H9 (cell line): Measurements from ENCODE around the gene PREX1. TPM values are rescaled to one million over a fixed set of nuclear protein-coding genes. Genes with fewer than 3 reads are reported as not detected.

Experiments used
- DNase-seq: peaks from one replicate; pipeline ENCODE4 v3.0.0-alpha.2; 2017
- H2AFZ ChIP-seq: one replicate; pipeline ENCODE4 v1.6.1; 2013; ENCODE audit warnings: mild to moderate bottlenecking, low read length, control low read depth, moderate library complexity
- H2AK5ac ChIP-seq: 2 replicates; pipeline ENCODE4 v1.6.1; 2013; ENCODE audit warnings: low read length, control low read depth, mixed read lengths; ENCODE audit not compliant: insufficient read length
- H2BK120ac ChIP-seq: one replicate; pipeline ENCODE4 v1.6.1; 2013; ENCODE audit warnings: low read depth, mild to moderate bottlenecking, low read length, control low read depth, inconsistent platforms; ENCODE audit not compliant: poor library complexity, severe bottlenecking
- H2BK12ac ChIP-seq: 2 replicates; pipeline ENCODE4 v1.6.1; 2013; ENCODE audit warnings: low read length, control low read depth, mixed read lengths, low read depth; ENCODE audit not compliant: insufficient read length
- H2BK15ac ChIP-seq: 2 replicates; pipeline ENCODE4 v1.6.1; 2013; ENCODE audit warnings: low read depth, low read length, control low read depth
- H2BK20ac ChIP-seq: one replicate; pipeline ENCODE4 v1.6.1; 2013; ENCODE audit warnings: low read depth, mild to moderate bottlenecking, low read length, control low read depth, inconsistent platforms; ENCODE audit not compliant: poor library complexity, severe bottlenecking
- H2BK5ac ChIP-seq: 2 replicates; pipeline ENCODE4 v1.6.1; 2013; ENCODE audit warnings: low read length, control low read depth, mixed read lengths; ENCODE audit not compliant: insufficient read length
- H3K14ac ChIP-seq: 2 replicates; pipeline ENCODE4 v1.6.1; 2013; ENCODE audit warnings: low read length, control low read depth; ENCODE audit not compliant: insufficient read depth
- H3K18ac ChIP-seq: 2 replicates; pipeline ENCODE4 v1.6.1; 2013; ENCODE audit warnings: low read depth, mild to moderate bottlenecking, mixed read lengths, low read length, control low read depth; ENCODE audit not compliant: insufficient read length
- H3K23ac ChIP-seq: 2 replicates; pipeline ENCODE4 v1.6.1; 2013; ENCODE audit warnings: low read length, control low read depth, mixed read lengths, low read depth; ENCODE audit not compliant: insufficient read length
- H3K23me2 ChIP-seq: 2 replicates; pipeline ENCODE4 v1.6.1; 2013; ENCODE audit warnings: low read depth, mild to moderate bottlenecking, mixed read lengths, low read length, control low read depth; ENCODE audit not compliant: insufficient read length, poor library complexity, severe bottlenecking
- H3K27ac ChIP-seq: 2 replicates; pipeline ENCODE4 v1.5.1; 2013; ENCODE audit warnings: low read length, control low read depth, mixed read lengths, low read depth; ENCODE audit not compliant: insufficient read length
- H3K27me3 ChIP-seq: 2 replicates; pipeline ENCODE4 v1.6.1; 2013; ENCODE audit warnings: low read length, control low read depth, inconsistent platforms; ENCODE audit not compliant: insufficient read depth
- H3K4ac ChIP-seq: 2 replicates; pipeline ENCODE4 v1.6.1; 2013; ENCODE audit warnings: low read depth, mild to moderate bottlenecking, control low read depth, inconsistent platforms, low read length, moderate library complexity
- H3K4me1 ChIP-seq: 2 replicates; pipeline ENCODE4 v1.6.1; 2013; ENCODE audit warnings: low read length, control low read depth, inconsistent platforms; ENCODE audit not compliant: insufficient read depth
- H3K4me2 ChIP-seq: 2 replicates; pipeline ENCODE4 v1.6.1; 2013; ENCODE audit warnings: low read length, control low read depth, mixed read lengths; ENCODE audit not compliant: insufficient read length, insufficient read depth
- H3K56ac ChIP-seq: 2 replicates; pipeline ENCODE4 v1.6.1; 2013; ENCODE audit warnings: low read depth, mild to moderate bottlenecking, mixed read lengths, low read length, control low read depth; ENCODE audit not compliant: insufficient read length
- H3K79me1 ChIP-seq: 2 replicates; pipeline ENCODE4 v1.6.1; 2013; ENCODE audit warnings: low read depth, mild to moderate bottlenecking, moderate library complexity, low read length, control low read depth, inconsistent platforms; ENCODE audit not compliant: insufficient read depth, poor library complexity, severe bottlenecking
- H3K79me2 ChIP-seq: 2 replicates; pipeline ENCODE4 v1.6.1; 2013; ENCODE audit warnings: low read length, control low read depth, inconsistent platforms; ENCODE audit not compliant: insufficient read depth
- H3K9ac ChIP-seq: 2 replicates; pipeline ENCODE4 v1.6.1; 2013; ENCODE audit warnings: low read length, control low read depth, mixed read lengths; ENCODE audit not compliant: insufficient read length; ENCODE audit errors: extremely low read depth
- H3K9me3 ChIP-seq: one replicate; pipeline ENCODE4 v1.6.1; 2013; ENCODE audit warnings: low read depth, low read length, inconsistent platforms; ENCODE audit not compliant: control insufficient read depth
- H3T11ph ChIP-seq: one replicate; pipeline ENCODE4 v1.6.1; 2013; ENCODE audit warnings: mild to moderate bottlenecking, low read length, control low read depth, inconsistent platforms
- H4K20me1 ChIP-seq: one replicate; pipeline ENCODE4 v1.6.1; 2013; ENCODE audit not compliant: control insufficient read depth, insufficient read length, insufficient read depth
- H4K5ac ChIP-seq: 2 replicates; pipeline ENCODE4 v1.6.1; 2013; ENCODE audit warnings: low read depth, mild to moderate bottlenecking, mixed read lengths, low read length, control low read depth; ENCODE audit not compliant: insufficient read length
- H4K8ac ChIP-seq: replicated peaks from 2 replicates; pipeline ENCODE4 v1.6.1; 2013; ENCODE audit warnings: low read length, control low read depth, mixed read lengths, low read depth; ENCODE audit not compliant: insufficient read length
- H4K91ac ChIP-seq: 2 replicates; pipeline ENCODE4 v1.6.1; 2013; ENCODE audit warnings: low read depth, mild to moderate bottlenecking, moderate library complexity, mixed read lengths, low read length, control low read depth; ENCODE audit not compliant: insufficient read length
- H3K27ac Mint-ChIP-seq, 3 experiments: 2 replicates in 2 of 3; 3 replicates in 1 of 3; pipeline ENCODE4 v1.8.0; 2020 to 2021; ENCODE audit warnings: mixed read lengths in 3 of 3, mild to moderate bottlenecking in 1 of 3, moderate library complexity in 1 of 3
- H3K27me3 Mint-ChIP-seq: 2 replicates; pipeline ENCODE4 v1.8.0; 2021; ENCODE audit warnings: low read depth, mild to moderate bottlenecking, moderate library complexity, mixed read lengths
- H3K36me3 Mint-ChIP-seq, 3 experiments: 2 replicates in 2 of 3; 3 replicates in 1 of 3; pipeline ENCODE4 v1.8.0; 2020 to 2021; ENCODE audit warnings: low read depth in 3 of 3, mixed read lengths in 3 of 3; ENCODE audit not compliant: insufficient read depth in 1 of 3
- H3K4me1 Mint-ChIP-seq, 2 experiments: 2 replicates each; pipeline ENCODE4 v1.8.0; 2020; ENCODE audit warnings: mixed read lengths in 2 of 2
- H3K4me3 Mint-ChIP-seq, 2 experiments: 2 replicates in 1 of 2; 3 replicates in 1 of 2; pipeline ENCODE4 v1.8.0; 2020 to 2021; ENCODE audit warnings: mild to moderate bottlenecking in 2 of 2, mixed read lengths in 2 of 2, moderate library complexity in 1 of 2
- H3K9me3 Mint-ChIP-seq, 2 experiments: 2 replicates in 1 of 2; 3 replicates in 1 of 2; pipeline ENCODE4 v1.8.0; 2020; ENCODE audit warnings: mild to moderate bottlenecking in 2 of 2, mixed read lengths in 2 of 2, moderate library complexity in 1 of 2
- CTCF ChIP-seq: fragments of 200-600 bp; sonication (generic); conservative IDR thresholded peaks from 3 replicates; pipeline ENCODE4 v1.8.0; 2021; ENCODE audit warnings: antibody characterized with exemption, mild to moderate bottlenecking
- WGBS: extraction: QIAGEN DNeasy Blood & Tissue Kit; methylation state at CpG from one replicate; pipeline ENCODE4 v1.1.7; 2013; ENCODE audit warnings: missing lambda C conversion rate, low lambda C conversion rate, mixed read lengths; ENCODE audit not compliant: insufficient read length; ENCODE audit errors: extremely low coverage; 5-methylcytosine and 5-hydroxymethylcytosine counted together
- total RNA-seq: library from RNA; stranded (reverse); gene quantifications from 2 replicates; pipeline ENCODE4 v1.2.1, GENCODE V29; 2021

The PREX1 gene
- total RNA-seq, 1 experiment from 2014 or later = 6.6 TPM

GRCh38 chr20:48618631-48619030 lies 209.2 kb downstream of the PREX1 start:
- DNase-seq = no peak
- no peak overlapping the region for H3K14ac ChIP-seq
- no peaks in the 10 kb centered on the region for H3K79me2 ChIP-seq
- no peaks in the 10 kb centered on the region; the same call in 1 of the 2 replicates for H3K27me3 Mint-ChIP-seq
- H3K9me3 ChIP-seq = no peaks in the 10 kb centered on the region
- no peak overlapping the region for H4K5ac ChIP-seq
- H3K23ac ChIP-seq = no peak overlapping the region
- no peaks in the 10 kb centered on the region for H3K79me1 ChIP-seq
- H3K56ac ChIP-seq = no peak overlapping the region
- no peak overlapping the region for H2BK5ac ChIP-seq
- H3K27ac ChIP-seq = no peak overlapping the region
- no peak overlapping the region for H2BK20ac ChIP-seq
- H4K8ac ChIP-seq = no peak overlapping the region
- peaks cover 0 to 13% of the 10 kb centered on the region in 2 experiments; a peak in 1 of 4 replicates for H3K4me1 Mint-ChIP-seq
- no peak overlapping the region for H3K27ac Mint-ChIP-seq
- no peak overlapping the region for H2BK15ac ChIP-seq
- no peak overlapping the region for H3K4me2 ChIP-seq
- H3K4me3 Mint-ChIP-seq = no peak overlapping the region
- no peaks in the 10 kb centered on the region for H3K27me3 ChIP-seq
- H3K18ac ChIP-seq = no peak overlapping the region
- no peaks in the 10 kb centered on the region for H3K23me2 ChIP-seq
- no peaks in the 10 kb centered on the region for H3K36me3 Mint-ChIP-seq
- H2BK120ac ChIP-seq = no peak overlapping the region
- no peak overlapping the region for H3T11ph ChIP-seq
- no CpG with 5 or more reads among the region's 12 CpGs for WGBS
- no peaks in the 10 kb centered on the region for H3K4me1 ChIP-seq
- no peak overlapping the region for H2AK5ac ChIP-seq
- no peak overlapping the region for H2AFZ ChIP-seq
- TF ChIP-seq CTCF = no peak
- H3K9ac ChIP-seq = no peak overlapping the region
- H4K91ac ChIP-seq = no peak overlapping the region
- H4K20me1 ChIP-seq = no peaks in the 10 kb centered on the region
- no peak overlapping the region for H3K4ac ChIP-seq
- H2BK12ac ChIP-seq = no peak overlapping the region
- H3K9me3 Mint-ChIP-seq = no peaks in the 10 kb centered on the region; a peak in 2 of 5 replicates
